ENCODE measurements around the gene PINLYP. TPM values are rescaled to one million over a fixed set of nuclear protein-coding genes. Genes with fewer than 3 reads are reported as not detected.
A peak's percentile ranks its signal among the peaks of the same experiment; 100 is the strongest.

The PINLYP gene
- polyA plus RNA-seq, 1 of the 3 experiments (the other 2 are of a cell fraction) = 5.5 TPM

GRCh38 chr19:43575955-43576878 lies 616 bp downstream of the PINLYP start:
- CTCF ChIA-PET = interaction anchor here (2.7 to 3.7 kb wide), 2 partner anchors 19 to 21 kb away, joined by 12 to 43 read pairs; no protein-coding TSS in a partner anchor

GRCh38 chr19:43578787-43579186 lies 3.2 kb downstream of the PINLYP start:
- no peaks in the 10 kb centered on the region for H3K36me3 ChIP-seq (replicated peaks in 1 of 2; ENCODE audit: control insufficient read depth in 1 of 2, insufficient read depth in 2 of 2, low read length in 1 of 2)
- no peak overlapping the region for H2AFZ ChIP-seq (ENCODE audit: low read depth)
- no peak overlapping the region for H3K27ac ChIP-seq (ENCODE audit: low read depth in 2 of 2, low read length in 1 of 2)
- TF ChIP-seq MXI1 (IDR thresholded peaks at IDR 0.05; ENCODE audit: low read depth, low read length) = no peak
- TF ChIP-seq, protein P1, sequence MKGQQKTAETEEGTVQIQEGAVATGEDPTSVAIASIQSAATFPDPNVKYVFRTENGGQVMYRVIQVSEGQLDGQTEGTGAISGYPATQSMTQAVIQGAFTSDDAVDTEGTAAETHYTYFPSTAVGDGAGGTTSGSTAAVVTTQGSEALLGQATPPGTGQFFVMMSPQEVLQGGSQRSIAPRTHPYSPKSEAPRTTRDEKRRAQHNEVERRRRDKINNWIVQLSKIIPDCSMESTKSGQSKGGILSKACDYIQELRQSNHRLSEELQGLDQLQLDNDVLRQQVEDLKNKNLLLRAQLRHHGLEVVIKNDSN (IDR thresholded peaks at IDR 0.05; ENCODE audit: borderline replicate concordance, low read depth) = no peak
- TF ChIP-seq NRF1 (IDR thresholded peaks at IDR 0.05; ENCODE audit: low read depth, low read length) = no peak
- TF ChIP-seq GATA2 (CRISPR knock-in tag; IDR thresholded peaks at IDR 0.05) = no peak
- TF ChIP-seq EZH2phosphoT487 (IDR thresholded peaks at IDR 0.05; ENCODE audit: borderline replicate concordance, low read depth) = no peak
- no peak for TF ChIP-seq JUND (IDR thresholded peaks at IDR 0.05)
- TF ChIP-seq SIN3A (IDR thresholded peaks at IDR 0.05; ENCODE audit: borderline replicate concordance, low read depth, low read length) = no peak
- no peak overlapping the region for H3K4me3 ChIP-seq (ENCODE audit: low read depth in 2 of 2, low read length in 1 of 2)
- peaks cover 0 to 26% of the 10 kb centered on the region in 2 experiments; a peak in 1 of 4 replicates for H3K4me1 ChIP-seq (ENCODE audit: control insufficient read depth in 1 of 2, insufficient read depth in 2 of 2, low read depth in 1 of 2, low read length in 1 of 2)
- H3K9me3 ChIP-seq = no peaks in the 10 kb centered on the region
- ChIA-PET CTCF (interaction anchor here (1.2 to 1.7 kb wide), 3 partner anchors 16 to 43 kb away, joined by 3 to 15 read pairs (median 4); no protein-coding TSS in a partner anchor), POLR2A (no interaction called here)
- H3K9me2 ChIP-seq = no peaks in the 10 kb centered on the region
- 88% methylated on average over 3 of the region's 3 CpGs for WGBS (ENCODE audit: low lambda C conversion rate)
- peaks cover 3% of the 10 kb centered on the region for H3F3A ChIP-seq (replicated peaks; ENCODE audit: insufficient read depth)
- no peaks in the 10 kb centered on the region for H4K20me1 ChIP-seq (ENCODE audit: insufficient read depth)
- no peaks in the 10 kb centered on the region for H3K27me3 ChIP-seq (ENCODE audit: insufficient read depth)
- DNase-seq = no peak
- H3K79me2 ChIP-seq (ENCODE audit: insufficient read depth) = peaks cover 15% of the 10 kb centered on the region; the same call in 1 of the 2 replicates
- H3K9ac ChIP-seq = no peak overlapping the region
- H3K4me2 ChIP-seq = no peak overlapping the region

More at GRCh38 chr19:43575955-43576878, 616 bp downstream of the PINLYP start:
- Histone ChIP-seq H3F3A (replicated peaks; ENCODE audit: insufficient read depth) (no peaks in the 10 kb centered on the region), H3K9me2 (no peaks in the 10 kb centered on the region), H3K4me1 (ENCODE audit: control insufficient read depth in 1 of 2, insufficient read depth in 2 of 2, low read depth in 1 of 2, low read length in 1 of 2) (peaks cover 0 to 19% of the 10 kb centered on the region in 2 experiments; a peak in 1 of 4 replicates), H3K9ac (peak overlapping the region; percentile 68), H3K27me3 (ENCODE audit: insufficient read depth) (no peaks in the 10 kb centered on the region), H3K79me2 (ENCODE audit: insufficient read depth) (peaks cover 23% of the 10 kb centered on the region; the same call in 1 of the 2 replicates), H3K4me3 (ENCODE audit: low read depth in 2 of 2, low read length in 1 of 2) (peak overlapping the region; percentile 38 to 59), H3K4me2 (peak overlapping the region; percentile 77), H3K36me3 (replicated peaks in 1 of 2; ENCODE audit: control insufficient read depth in 1 of 2, insufficient read depth in 2 of 2, low read length in 1 of 2) (peaks cover 0 to 9% of the 10 kb centered on the region in 2 experiments), H4K20me1 (ENCODE audit: insufficient read depth) (no peaks in the 10 kb centered on the region), H3K27ac (ENCODE audit: low read depth in 2 of 2, low read length in 1 of 2) (peak overlapping the region; percentile 73 to 87), H2AFZ (ENCODE audit: low read depth) (peak overlapping the region; percentile 100), H3K9me3 (no peaks in the 10 kb centered on the region)
- DNase-seq = no peak
- 72% methylated on average over 33 of the region's 37 CpGs for WGBS (ENCODE audit: low lambda C conversion rate)
- TF ChIP-seq NRF1 (IDR thresholded peaks at IDR 0.05; ENCODE audit: low read depth, low read length) = peak; percentile 32; the same call in 1 of the 2 replicates
- TF ChIP-seq, protein P2, sequence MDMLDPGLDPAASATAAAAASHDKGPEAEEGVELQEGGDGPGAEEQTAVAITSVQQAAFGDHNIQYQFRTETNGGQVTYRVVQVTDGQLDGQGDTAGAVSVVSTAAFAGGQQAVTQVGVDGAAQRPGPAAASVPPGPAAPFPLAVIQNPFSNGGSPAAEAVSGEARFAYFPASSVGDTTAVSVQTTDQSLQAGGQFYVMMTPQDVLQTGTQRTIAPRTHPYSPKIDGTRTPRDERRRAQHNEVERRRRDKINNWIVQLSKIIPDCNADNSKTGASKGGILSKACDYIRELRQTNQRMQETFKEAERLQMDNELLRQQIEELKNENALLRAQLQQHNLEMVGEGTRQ (IDR thresholded peaks at IDR 0.05; ENCODE audit: borderline replicate concordance, low read depth, low read length) = no peak
- POLR2A ChIA-PET = interaction anchor here (1.7 kb wide), 1 partner anchor 20 kb away, joined by 4 read pairs; the partner anchor contains the start of gene ZNF576
